K562 (cell line): ENCODE measurements around the gene TIMM10.

Experiments used
- CEBPB ChIP-seq: fragments of 450-650 bp; IDR thresholded peaks from 2 replicates; pipeline ENCODE4 v1.6.1; 2016; ENCODE audit warnings: missing genetic modification characterization, missing compliant biosample characterization
- CTCF ChIP-seq, 3 experiments: IDR thresholded peaks in 2 of 3; conservative IDR thresholded peaks in 1 of 3; 2 replicates each; pipeline ENCODE4 v1.5.1; 2011 to 2012; ENCODE audit warnings: low read length in 3 of 3, mild to moderate bottlenecking in 3 of 3, control low read depth in 2 of 3, improper control_type of control experiment in 1 of 3, inconsistent platforms in 1 of 3, low read depth in 1 of 3, mixed read lengths in 1 of 3, moderate library complexity in 1 of 3; ENCODE audit not compliant: insufficient read depth in 2 of 3
- HNRNPL ChIP-seq: fragments of 200-400 bp; formaldehyde crosslinking; IDR thresholded peaks from 2 replicates; pipeline ENCODE4 v1.6.1; 2017; ENCODE audit warnings: low read depth, mild to moderate bottlenecking, low read length
- JUND ChIP-seq, 2 experiments: IDR thresholded peaks; 2 replicates in 1 of 2; 3 replicates in 1 of 2; pipeline ENCODE4 v1.6.1; 2011; ENCODE audit warnings: borderline replicate concordance in 2 of 2, low read depth in 2 of 2, low read length in 2 of 2, improper control_type of control experiment in 1 of 2, missing biosample characterization in 1 of 2, missing genetic modification characterization in 1 of 2, missing genetic modification reagents in 1 of 2
- POLR2G ChIP-seq: fragments of 200-400 bp; formaldehyde crosslinking; IDR thresholded peaks from 2 replicates; pipeline ENCODE4 v1.6.1; 2017; ENCODE audit warnings: low read depth, mild to moderate bottlenecking, antibody characterized with exemption, low read length, moderate library complexity
- RAD21 ChIP-seq, 2 experiments: fragments of 250-450 bp in 1 of 2; fragments of 450-650 bp in 1 of 2; sonication (Bioruptor Pico) in 1 of 2; formaldehyde crosslinking in 1 of 2; IDR thresholded peaks in 1 of 2; conservative IDR thresholded peaks in 1 of 2; 2 replicates each; pipeline versions ENCODE4 v1.4.0 to v1.8.0; 2020 to 2022; ENCODE audit warnings: mild to moderate bottlenecking in 2 of 2, moderate library complexity in 1 of 2
- REST ChIP-seq, 2 experiments: fragments of 450-650 bp; formaldehyde crosslinking in 1 of 2; IDR thresholded peaks; 2 replicates each; pipeline versions ENCODE4 v1.4.0 to v1.6.1; 2014 to 2020; ENCODE audit warnings: mild to moderate bottlenecking in 2 of 2, borderline replicate concordance in 1 of 2, low read depth in 1 of 2
- SREBF1 ChIP-seq: fragments of 150-350 bp; IDR thresholded peaks from 2 replicates; pipeline ENCODE4 v1.6.1; 2014; ENCODE audit warnings: antibody characterized with exemption, low read depth, low read length, borderline replicate concordance
- TAF1 ChIP-seq: IDR thresholded peaks from 2 replicates; pipeline ENCODE4 v1.6.1; 2011; ENCODE audit warnings: mild to moderate bottlenecking, low read length, moderate library complexity; ENCODE audit not compliant: insufficient read depth, control insufficient read depth, severe bottlenecking; ENCODE audit errors: extremely low read depth
- TBP ChIP-seq: optimal IDR thresholded peaks from 2 replicates; pipeline ENCODE3; 2011; ENCODE audit warnings: low read depth, low read length, improper control_type of control experiment
- ZBTB2 ChIP-seq: fragments of 450-650 bp; IDR thresholded peaks from 2 replicates; pipeline ENCODE4 v1.6.1; 2016; ENCODE audit warnings: antibody characterized with exemption
- ZNF184 ChIP-seq: sonication (generic); formaldehyde crosslinking; IDR thresholded peaks from 2 replicates; pipeline ENCODE4 v1.5.0; 2020; ENCODE audit warnings: missing genetic modification reagents

DNA sequence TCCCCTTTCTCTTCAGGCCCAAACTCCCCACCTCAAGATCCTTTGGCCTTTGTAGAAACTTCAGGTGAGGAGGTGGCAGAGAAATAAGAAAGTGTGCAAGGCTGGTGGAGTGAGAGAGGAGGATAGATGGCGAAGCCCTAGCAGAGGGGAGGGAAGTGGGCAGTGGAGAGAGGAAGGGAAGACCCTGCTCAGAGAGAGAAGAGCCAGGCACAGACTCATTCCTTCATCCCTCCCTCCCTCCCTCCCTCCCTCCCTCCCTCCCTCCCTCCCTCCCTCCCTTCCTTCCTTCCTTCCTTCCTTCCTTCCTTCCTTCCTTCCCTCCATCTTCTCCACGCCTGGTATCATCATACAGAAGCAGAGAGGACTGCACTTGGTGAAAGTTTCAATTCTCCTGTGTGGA, 49.2 kb downstream of the TIMM10 start:
- TF ChIP-seq POLR2G (no peak), RAD21 (CRISPR knock-in tag; conservative IDR thresholded peaks at IDR 0.05 in 1 of 2, IDR thresholded peaks at IDR 0.05 in 1 of 2) (no peak), REST (IDR thresholded peaks at IDR 0.05; ENCODE audit: borderline replicate concordance) (no peak), REST (CRISPR knock-in tag; IDR thresholded peaks at IDR 0.05; ENCODE audit: low read depth) (no peak), HNRNPL (no peak), TAF1 (no peak), CEBPB (no peak), ZBTB2 (no peak), CTCF (IDR thresholded peaks at IDR 0.05 in 2 of 3, conservative IDR thresholded peaks at IDR 0.05 in 1 of 3; ENCODE audit: insufficient read depth in 2 of 3, low read depth in 1 of 3, low read length in 3 of 3) (no peak), ZNF184 (CRISPR knock-in tag) (no peak), TBP (no peak), JUND (IDR thresholded peaks at IDR 0.05; ENCODE audit: borderline replicate concordance, low read depth, low read length) (no peak), JUND (tag; IDR thresholded peaks at IDR 0.05; ENCODE audit: borderline replicate concordance, low read depth, low read length) (no peak), SREBF1 (no peak)
